Tibial artery (tissue), 4 donors: ENCODE results near the gene IL17RD.
A peak's percentile ranks its signal among the peaks of the same experiment; 100 is the strongest.

Experiments
- DNase-seq, 2 donors: peaks; one replicate each; pipeline ENCODE4 v3.0.0-alpha.2; 2019
- H3K27ac ChIP-seq, 2 donors: fragments of 200-600 bp; sonication (generic) in 1 of 2; 1 replicate in 1 of 2; 2 replicates in 1 of 2; pipeline ENCODE4 v1.5.1; 2018 to 2019; ENCODE audit warnings: mild to moderate bottlenecking in 1 of 2
- H3K27me3 ChIP-seq, 2 donors: fragments of 200-600 bp; sonication (generic) in 1 of 2; one replicate each; pipeline versions ENCODE4 v1.5.1 to v1.6.0; 2016 to 2019
- H3K36me3 ChIP-seq, 3 donors: fragments of 200-600 bp; sonication (generic) in 2 of 3; one replicate each; pipeline ENCODE4 v1.5.1; 2016 to 2019; ENCODE audit warnings: mild to moderate bottlenecking in 2 of 3
- H3K4me1 ChIP-seq, 4 donors: fragments of 200-600 bp; sonication (generic) in 2 of 4; 1 replicate in 3 of 4; 2 replicates in 1 of 4; pipeline ENCODE4 v1.5.1; 2016 to 2019
- H3K4me3 ChIP-seq, 2 donors: fragments of 200-600 bp; sonication (generic) in 1 of 2; 1 replicate in 1 of 2; 2 replicates in 1 of 2; pipeline ENCODE4 v1.5.1; 2018 to 2019; ENCODE audit warnings: mild to moderate bottlenecking in 2 of 2
- H3K9me3 ChIP-seq, 3 donors: fragments of 200-600 bp; sonication (generic) in 1 of 3; one replicate each; pipeline ENCODE4 v1.5.1; 2016 to 2019
- intact Hi-C: fragments of 100-400 bp; cut with DNase I; formaldehyde crosslinking; loops from one replicate; pipeline ENCODE4 v1.15.0; 2023; ENCODE audit warnings: low total_unique reads
- TF ChIP-seq, protein P1 (sequence below), 2 experiments: fragments of 200-600 bp in 1 of 2; fragments of 450-650 bp in 1 of 2; IDR thresholded peaks; one replicate each; pipeline ENCODE4 v1.5.1; 2017 to 2019; ENCODE audit warnings: antibody characterized with exemption in 2 of 2, mild to moderate bottlenecking in 1 of 2, moderate library complexity in 1 of 2

IL17RD gene

GRCh38 chr3:57164657-57165573 is at the start of gene IL17RD:
IL17RD (minus strand) TSS chr3:57165353; CDS start chr3:57165286, 67 bp downstream.
- H3K36me3 ChIP-seq, result no peaks in the 10 kb centered on the region
- H3K27me3 ChIP-seq, result peaks cover 0 to 20% of the 10 kb centered on the region in 2 donors
- peak; percentile 70 to 83 for DNase-seq
- H3K9me3 ChIP-seq, result no peaks in the 10 kb centered on the region
- peak within 1 kb of the TSS; percentile 64 to 81 for H3K4me3 ChIP-seq
- peaks cover 0 to 23% (median 11%) of the 10 kb centered on the region in 4 donors for H3K4me1 ChIP-seq
- TF ChIP-seq, protein P1, sequence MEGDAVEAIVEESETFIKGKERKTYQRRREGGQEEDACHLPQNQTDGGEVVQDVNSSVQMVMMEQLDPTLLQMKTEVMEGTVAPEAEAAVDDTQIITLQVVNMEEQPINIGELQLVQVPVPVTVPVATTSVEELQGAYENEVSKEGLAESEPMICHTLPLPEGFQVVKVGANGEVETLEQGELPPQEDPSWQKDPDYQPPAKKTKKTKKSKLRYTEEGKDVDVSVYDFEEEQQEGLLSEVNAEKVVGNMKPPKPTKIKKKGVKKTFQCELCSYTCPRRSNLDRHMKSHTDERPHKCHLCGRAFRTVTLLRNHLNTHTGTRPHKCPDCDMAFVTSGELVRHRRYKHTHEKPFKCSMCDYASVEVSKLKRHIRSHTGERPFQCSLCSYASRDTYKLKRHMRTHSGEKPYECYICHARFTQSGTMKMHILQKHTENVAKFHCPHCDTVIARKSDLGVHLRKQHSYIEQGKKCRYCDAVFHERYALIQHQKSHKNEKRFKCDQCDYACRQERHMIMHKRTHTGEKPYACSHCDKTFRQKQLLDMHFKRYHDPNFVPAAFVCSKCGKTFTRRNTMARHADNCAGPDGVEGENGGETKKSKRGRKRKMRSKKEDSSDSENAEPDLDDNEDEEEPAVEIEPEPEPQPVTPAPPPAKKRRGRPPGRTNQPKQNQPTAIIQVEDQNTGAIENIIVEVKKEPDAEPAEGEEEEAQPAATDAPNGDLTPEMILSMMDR (IDR thresholded peaks at IDR 0.05), result no peak
- peak within 1 kb of the TSS; percentile 32 to 49 for H3K27ac ChIP-seq
- intact Hi-C loops, result loop anchor here (10.0 kb wide), 1 partner anchor 60 kb away; the partner anchor contains the start of gene APPL1

DNA sequence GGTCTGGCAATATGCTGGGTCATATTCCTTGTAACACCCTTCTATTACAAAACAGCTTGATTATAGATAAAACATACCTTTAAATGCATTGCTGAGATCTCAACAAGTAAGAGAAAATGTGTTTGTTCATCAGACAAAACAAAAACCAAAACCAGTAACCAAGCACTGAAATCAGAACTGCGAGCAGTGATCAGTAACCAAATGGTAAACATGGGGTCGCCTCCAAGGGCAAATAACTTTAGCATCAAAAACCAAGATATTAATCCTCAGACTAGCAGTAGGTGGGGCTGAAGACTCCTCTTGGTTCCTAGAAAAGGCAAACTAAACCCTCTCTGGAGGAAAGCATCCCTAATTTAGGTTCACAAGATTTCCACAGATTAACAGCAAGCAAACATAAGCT is 41.3 kb upstream of the IL17RD start:
- H3K4me3 ChIP-seq, result no peak overlapping the region
- H3K4me1 ChIP-seq, result no peaks in the 10 kb centered on the region

GRCh38 chr3:57199895-57200297 is 34.7 kb upstream of the IL17RD start, which contains the start of gene HESX1:
HESX1 (minus strand) TSS chr3:57199978; CDS start chr3:57199918, 60 bp downstream.
- no peaks in the 10 kb centered on the region for H3K27me3 ChIP-seq
- DNase-seq, result no peak
- no peak within 1 kb of the TSS for H3K4me3 ChIP-seq
- H3K27ac ChIP-seq, result no peak within 1 kb of the TSS
- H3K9me3 ChIP-seq, result no peaks in the 10 kb centered on the region
- intact Hi-C loops, result no loop called here
- TF ChIP-seq, protein P1 (IDR thresholded peaks at IDR 0.05), result no peak
- no peaks in the 10 kb centered on the region for H3K4me1 ChIP-seq
- no peaks in the 10 kb centered on the region for H3K36me3 ChIP-seq

More for the DNA sequence above, 41.3 kb upstream of the IL17RD start:
- no peaks in the 10 kb centered on the region for H3K27me3 ChIP-seq
- no peak for DNase-seq
- no peak overlapping the region for H3K27ac ChIP-seq
- H3K36me3 ChIP-seq, result no peaks in the 10 kb centered on the region
- TF ChIP-seq, protein P1 (IDR thresholded peaks at IDR 0.05), result no peak
- intact Hi-C loops, result no loop called here
- H3K9me3 ChIP-seq, result no peaks in the 10 kb centered on the region

DNA sequence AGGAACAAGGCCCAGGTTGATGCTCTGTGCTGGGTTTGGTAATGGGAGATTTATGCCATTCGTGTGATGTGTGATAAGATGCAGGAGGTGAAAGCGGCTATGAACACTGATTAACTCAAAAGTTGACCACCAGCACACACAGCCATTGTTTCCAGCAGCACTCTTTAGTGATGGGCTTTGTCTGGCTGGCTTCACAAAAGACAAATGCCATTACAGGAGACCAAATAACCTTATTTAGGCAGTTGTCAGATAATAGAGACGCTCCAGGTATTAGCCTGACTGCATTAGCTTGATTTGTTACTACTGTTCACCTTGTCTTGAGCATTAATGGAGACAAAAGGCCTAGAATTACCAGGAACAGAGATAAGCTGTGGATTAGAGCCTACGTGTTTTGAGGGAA is 29.5 kb upstream of the IL17RD start:
- Histone ChIP-seq H3K27me3 (no peaks in the 10 kb centered on the region), H3K4me1 (no peaks in the 10 kb centered on the region), H3K9me3 (no peaks in the 10 kb centered on the region), H3K4me3 (no peak overlapping the region), H3K27ac (no peak overlapping the region), H3K36me3 (no peaks in the 10 kb centered on the region)
- DNase-seq, result no peak
- TF ChIP-seq, protein P1 (IDR thresholded peaks at IDR 0.05), result no peak
- intact Hi-C loops, result no loop called here

DNA sequence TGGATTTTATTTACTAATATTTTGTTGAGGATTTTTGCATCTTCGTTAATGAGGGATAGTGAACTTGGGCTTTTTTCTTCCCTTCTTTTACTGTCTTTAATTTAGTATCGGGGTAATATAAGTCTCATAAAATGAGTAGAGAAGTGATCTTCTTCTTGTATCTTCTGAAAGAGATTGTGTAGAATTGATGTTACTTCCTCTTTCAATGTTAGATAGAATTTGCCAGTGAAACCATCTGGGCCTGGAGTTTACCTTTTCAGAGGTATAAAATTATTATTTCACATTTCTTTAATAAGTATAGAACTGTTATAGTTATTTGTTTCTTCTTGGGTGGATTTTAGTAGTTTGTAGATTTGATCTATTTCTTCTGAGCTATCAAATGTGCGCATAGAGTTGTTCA is 26.9 kb upstream of the IL17RD start:
- H3K27ac ChIP-seq, result no peak overlapping the region
- H3K9me3 ChIP-seq, result no peaks in the 10 kb centered on the region
- no peak overlapping the region for H3K4me3 ChIP-seq
- H3K36me3 ChIP-seq, result no peaks in the 10 kb centered on the region
- TF ChIP-seq, protein P1 (IDR thresholded peaks at IDR 0.05), result no peak
- no peaks in the 10 kb centered on the region for H3K27me3 ChIP-seq
- intact Hi-C loops, result no loop called here
- H3K4me1 ChIP-seq, result no peaks in the 10 kb centered on the region
- no peak for DNase-seq
